ENCODE data around the gene NFIB. TPM values are rescaled to one million over a fixed set of nuclear protein-coding genes. Genes with fewer than 3 reads are reported as not detected.

Gene NFIB
- total RNA-seq, 1 donor from 2014 or later = 1.5 TPM

GRCh38 chr9:14243514-14244042, 70.4 kb downstream of the NFIB start:
- Mint-ChIP-seq H3K36me3 (ENCODE audit: unreplicated experiment) (no peaks in the 10 kb centered on the region), H3K27ac (ENCODE audit: unreplicated experiment) (no peak overlapping the region), H3K27me3 (ENCODE audit: unreplicated experiment) (no peaks in the 10 kb centered on the region), H3K4me1 (ENCODE audit: low read depth, unreplicated experiment) (peaks cover 2% of the 10 kb centered on the region), H3K4me3 (ENCODE audit: unreplicated experiment) (no peak overlapping the region), H3K9me3 (ENCODE audit: unreplicated experiment) (no peaks in the 10 kb centered on the region)
- no peak for DNase-seq
- TF ChIP-seq CTCF (IDR thresholded peaks at IDR 0.05; ENCODE audit: partially characterized antibody, unreplicated experiment) = no peak

DNA sequence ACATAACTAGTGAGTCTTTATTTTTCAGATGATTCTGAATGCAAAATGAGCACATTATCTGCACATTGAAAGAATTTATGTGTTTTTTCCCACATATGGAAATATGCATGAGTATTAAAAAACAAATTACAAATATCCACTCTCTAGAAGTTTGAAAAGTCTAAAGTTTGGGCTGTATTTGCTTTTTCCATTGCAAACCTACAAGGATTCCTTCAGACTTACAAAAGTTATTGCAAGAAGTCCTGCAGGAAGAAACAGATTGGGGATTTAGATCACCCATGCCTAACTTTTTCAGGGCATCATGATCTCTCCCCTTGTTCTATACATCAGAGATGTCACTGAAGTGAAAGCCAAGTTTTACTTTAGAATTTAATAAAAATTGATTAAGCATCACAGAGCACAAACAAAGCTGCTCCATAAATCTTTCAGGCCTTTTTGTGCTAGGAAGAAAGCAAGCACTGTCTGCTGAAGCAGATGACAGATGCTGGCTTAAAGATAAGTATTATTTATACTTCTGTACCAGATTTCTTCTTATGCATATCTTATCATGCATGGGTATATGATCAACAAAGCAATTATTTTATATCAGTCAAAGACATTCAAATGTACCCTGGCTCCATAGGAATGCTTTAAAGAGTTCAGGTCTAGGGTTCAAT, 71.7 kb downstream of the NFIB start:
- no peak for TF ChIP-seq CTCF (IDR thresholded peaks at IDR 0.05; ENCODE audit: partially characterized antibody, unreplicated experiment)
- H3K27me3 Mint-ChIP-seq (ENCODE audit: unreplicated experiment) = no peaks in the 10 kb centered on the region
- H3K36me3 Mint-ChIP-seq (ENCODE audit: unreplicated experiment) = no peaks in the 10 kb centered on the region
- no peak overlapping the region for H3K27ac Mint-ChIP-seq (ENCODE audit: unreplicated experiment)
- DNase-seq = no peak
- peaks cover 10% of the 10 kb centered on the region for H3K4me1 Mint-ChIP-seq (ENCODE audit: low read depth, unreplicated experiment)
- no peak overlapping the region for H3K4me3 Mint-ChIP-seq (ENCODE audit: unreplicated experiment)
- no peaks in the 10 kb centered on the region for H3K9me3 Mint-ChIP-seq (ENCODE audit: unreplicated experiment)

- DNase-seq = no peak
- no peak for TF ChIP-seq CTCF (IDR thresholded peaks at IDR 0.05; ENCODE audit: partially characterized antibody, unreplicated experiment)
- H3K36me3 Mint-ChIP-seq (ENCODE audit: unreplicated experiment) = no peaks in the 10 kb centered on the region
- H3K9me3 Mint-ChIP-seq (ENCODE audit: unreplicated experiment) = no peaks in the 10 kb centered on the region
- H3K27me3 Mint-ChIP-seq (ENCODE audit: unreplicated experiment) = no peaks in the 10 kb centered on the region
- no peak overlapping the region for H3K27ac Mint-ChIP-seq (ENCODE audit: unreplicated experiment)
- peaks cover 10% of the 10 kb centered on the region for H3K4me1 Mint-ChIP-seq (ENCODE audit: low read depth, unreplicated experiment)
- no peak overlapping the region for H3K4me3 Mint-ChIP-seq (ENCODE audit: unreplicated experiment)
These were observed 73.4 kb downstream of the NFIB start for GRCh38 chr9:14240537-14240936.

- no peaks in the 10 kb centered on the region for H3K36me3 Mint-ChIP-seq (ENCODE audit: unreplicated experiment)
- H3K4me3 Mint-ChIP-seq (ENCODE audit: unreplicated experiment) = no peak overlapping the region
- no peak overlapping the region for H3K27ac Mint-ChIP-seq (ENCODE audit: unreplicated experiment)
- peaks cover 10% of the 10 kb centered on the region for H3K4me1 Mint-ChIP-seq (ENCODE audit: low read depth, unreplicated experiment)
- DNase-seq = no peak
- no peak for TF ChIP-seq CTCF (IDR thresholded peaks at IDR 0.05; ENCODE audit: partially characterized antibody, unreplicated experiment)
- no peaks in the 10 kb centered on the region for H3K27me3 Mint-ChIP-seq (ENCODE audit: unreplicated experiment)
- H3K9me3 Mint-ChIP-seq (ENCODE audit: unreplicated experiment) = no peaks in the 10 kb centered on the region
These were observed 75.4 kb downstream of the NFIB start for GRCh38 chr9:14238518-14238917.

GRCh38 chr9:14238079-14238478, 75.9 kb downstream of the NFIB start:
- no peak for TF ChIP-seq CTCF (IDR thresholded peaks at IDR 0.05; ENCODE audit: partially characterized antibody, unreplicated experiment)
- peaks cover 10% of the 10 kb centered on the region for H3K4me1 Mint-ChIP-seq (ENCODE audit: low read depth, unreplicated experiment)
- DNase-seq = no peak
- no peaks in the 10 kb centered on the region for H3K36me3 Mint-ChIP-seq (ENCODE audit: unreplicated experiment)
- no peaks in the 10 kb centered on the region for H3K9me3 Mint-ChIP-seq (ENCODE audit: unreplicated experiment)
- H3K4me3 Mint-ChIP-seq (ENCODE audit: unreplicated experiment) = no peak overlapping the region
- H3K27me3 Mint-ChIP-seq (ENCODE audit: unreplicated experiment) = no peaks in the 10 kb centered on the region
- no peak overlapping the region for H3K27ac Mint-ChIP-seq (ENCODE audit: unreplicated experiment)

Data from glutamatergic neuron (in vitro differentiated cells).